HL-60 (cell line): Measurements from ENCODE around the gene DVL3.

Experiments
- DNase-seq, 2 experiments: peaks; one replicate each; pipeline ENCODE4 v3.0.0-alpha.2; 2010 to 2020; ENCODE audit warnings: low read depth in 1 of 2, low spot score in 1 of 2
- H3K27ac ChIP-seq: fragments of 250-450 bp; sonication (Bioruptor Pico); replicated peaks from 2 replicates; pipeline ENCODE4 v1.5.1; 2020; ENCODE audit warnings: mild to moderate bottlenecking, moderate library complexity
- H3K27me3 ChIP-seq: fragments of 250-450 bp; sonication (Bioruptor Pico); 2 replicates; pipeline ENCODE4 v1.5.1; 2021; ENCODE audit warnings: mild to moderate bottlenecking, moderate library complexity; ENCODE audit not compliant: insufficient read depth, poor library complexity, severe bottlenecking
- H3K4me3 ChIP-seq: replicated peaks from 2 replicates; pipeline ENCODE4 v1.5.1; 2011; ENCODE audit warnings: mild to moderate bottlenecking, control low read depth, low read length; ENCODE audit not compliant: insufficient read depth
- CTCF ChIP-seq: IDR thresholded peaks from one replicate; pipeline ENCODE4 v1.5.1; 2011; ENCODE audit warnings: low read length, control low read depth, inconsistent platforms; ENCODE audit not compliant: insufficient read depth
- GABPA ChIP-seq: IDR thresholded peaks from 2 replicates; pipeline ENCODE4 v1.6.1; 2012; ENCODE audit warnings: low read depth
- POLR2AphosphoS5 ChIP-seq: IDR thresholded peaks from 2 replicates; pipeline ENCODE4 v1.6.1; 2012; ENCODE audit warnings: low read depth
- SPI1 ChIP-seq: IDR thresholded peaks from 2 replicates; pipeline ENCODE4 v1.6.1; 2012; ENCODE audit warnings: low read depth, mild to moderate bottlenecking, borderline replicate concordance
- TF ChIP-seq, protein P1 (sequence below): IDR thresholded peaks from 2 replicates; pipeline ENCODE4 v1.6.1; 2012; ENCODE audit warnings: low read depth; ENCODE audit not compliant: insufficient replicate concordance

Gene DVL3

DNA sequence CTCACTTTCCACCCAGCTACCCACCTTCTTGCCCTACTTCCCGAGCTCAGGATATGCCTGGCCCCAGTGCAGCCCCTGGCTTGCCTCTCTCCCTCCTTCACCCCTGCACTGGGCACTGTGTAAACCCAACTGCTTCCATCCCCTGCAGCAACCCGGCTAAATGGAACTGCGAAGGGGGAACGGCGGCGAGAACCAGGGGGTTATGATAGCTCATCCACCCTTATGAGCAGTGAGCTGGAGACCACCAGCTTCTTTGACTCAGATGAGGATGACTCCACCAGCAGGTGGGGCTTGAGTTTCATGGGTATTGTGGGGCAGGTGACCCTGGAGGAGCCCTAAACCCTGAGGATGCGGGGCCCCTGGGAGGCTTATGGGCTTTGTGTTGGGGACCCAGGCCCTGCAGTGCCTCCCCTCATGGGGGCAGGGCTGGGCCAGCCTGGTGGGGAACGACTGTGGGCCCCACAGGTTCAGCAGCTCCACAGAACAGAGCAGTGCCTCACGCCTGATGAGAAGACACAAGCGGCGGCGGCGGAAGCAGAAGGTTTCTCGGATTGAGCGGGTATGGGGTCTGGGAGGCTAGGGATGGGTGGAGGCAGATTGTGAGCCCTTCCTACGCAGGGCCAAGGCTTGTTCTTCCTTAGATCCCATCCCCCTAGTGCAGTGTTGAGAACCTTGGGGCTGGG is 9.6 kb downstream of the DVL3 start:
- no peak for TF ChIP-seq POLR2AphosphoS5
- no peak for DNase-seq
- H3K4me3 ChIP-seq, result no peak overlapping the region
- H3K27me3 ChIP-seq, result no peaks in the 10 kb centered on the region
- no peak overlapping the region for H3K27ac ChIP-seq

DNA sequence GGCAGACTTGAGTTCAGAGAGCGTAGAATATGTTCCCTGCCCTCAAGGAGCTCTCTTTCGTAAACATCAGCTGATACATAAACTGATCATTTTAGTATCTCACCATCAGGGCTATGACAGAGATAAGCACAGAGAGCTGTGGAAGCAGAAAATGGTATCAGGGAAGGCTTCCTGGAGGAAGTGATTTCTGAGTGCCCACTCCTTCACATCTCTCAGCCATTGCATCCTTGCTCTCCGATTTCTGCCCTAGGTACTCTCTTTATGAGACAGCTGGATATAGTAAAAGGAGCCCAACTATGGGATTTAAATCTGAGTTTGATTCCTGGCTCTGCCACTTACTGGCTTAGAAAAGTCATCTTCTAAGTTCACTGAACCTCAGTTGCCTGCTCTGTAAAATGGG is 10.4 kb downstream of the DVL3 start:
- TF ChIP-seq, protein P1, sequence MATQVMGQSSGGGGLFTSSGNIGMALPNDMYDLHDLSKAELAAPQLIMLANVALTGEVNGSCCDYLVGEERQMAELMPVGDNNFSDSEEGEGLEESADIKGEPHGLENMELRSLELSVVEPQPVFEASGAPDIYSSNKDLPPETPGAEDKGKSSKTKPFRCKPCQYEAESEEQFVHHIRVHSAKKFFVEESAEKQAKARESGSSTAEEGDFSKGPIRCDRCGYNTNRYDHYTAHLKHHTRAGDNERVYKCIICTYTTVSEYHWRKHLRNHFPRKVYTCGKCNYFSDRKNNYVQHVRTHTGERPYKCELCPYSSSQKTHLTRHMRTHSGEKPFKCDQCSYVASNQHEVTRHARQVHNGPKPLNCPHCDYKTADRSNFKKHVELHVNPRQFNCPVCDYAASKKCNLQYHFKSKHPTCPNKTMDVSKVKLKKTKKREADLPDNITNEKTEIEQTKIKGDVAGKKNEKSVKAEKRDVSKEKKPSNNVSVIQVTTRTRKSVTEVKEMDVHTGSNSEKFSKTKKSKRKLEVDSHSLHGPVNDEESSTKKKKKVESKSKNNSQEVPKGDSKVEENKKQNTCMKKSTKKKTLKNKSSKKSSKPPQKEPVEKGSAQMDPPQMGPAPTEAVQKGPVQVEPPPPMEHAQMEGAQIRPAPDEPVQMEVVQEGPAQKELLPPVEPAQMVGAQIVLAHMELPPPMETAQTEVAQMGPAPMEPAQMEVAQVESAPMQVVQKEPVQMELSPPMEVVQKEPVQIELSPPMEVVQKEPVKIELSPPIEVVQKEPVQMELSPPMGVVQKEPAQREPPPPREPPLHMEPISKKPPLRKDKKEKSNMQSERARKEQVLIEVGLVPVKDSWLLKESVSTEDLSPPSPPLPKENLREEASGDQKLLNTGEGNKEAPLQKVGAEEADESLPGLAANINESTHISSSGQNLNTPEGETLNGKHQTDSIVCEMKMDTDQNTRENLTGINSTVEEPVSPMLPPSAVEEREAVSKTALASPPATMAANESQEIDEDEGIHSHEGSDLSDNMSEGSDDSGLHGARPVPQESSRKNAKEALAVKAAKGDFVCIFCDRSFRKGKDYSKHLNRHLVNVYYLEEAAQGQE, result no peak
- TF ChIP-seq POLR2AphosphoS5 (no peak), GABPA (no peak), SPI1 (no peak), CTCF (no peak)
- Histone ChIP-seq H3K27ac (no peak overlapping the region), H3K27me3 (no peaks in the 10 kb centered on the region), H3K4me3 (no peak overlapping the region)
- no peak for DNase-seq

DNA sequence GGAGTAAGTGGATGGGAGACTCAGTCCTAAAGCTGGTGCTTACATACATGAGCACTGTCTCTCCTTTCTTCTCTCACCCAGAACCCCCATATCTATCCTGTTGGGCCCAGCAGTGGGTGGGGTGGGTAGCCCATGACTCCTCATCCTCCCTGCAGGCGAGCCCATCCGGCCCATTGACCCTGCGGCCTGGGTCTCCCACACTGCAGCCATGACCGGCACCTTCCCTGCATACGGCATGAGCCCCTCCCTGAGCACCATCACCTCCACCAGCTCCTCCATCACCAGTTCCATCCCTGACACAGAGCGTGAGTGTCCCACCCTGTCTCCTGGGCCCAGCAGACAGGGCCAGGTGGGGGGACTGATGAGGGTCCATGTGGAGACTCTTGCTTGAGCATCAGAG is 11.5 kb downstream of the DVL3 start:
- Histone ChIP-seq H3K27ac (no peak overlapping the region), H3K4me3 (no peak overlapping the region), H3K27me3 (no peaks in the 10 kb centered on the region)
- DNase-seq, result no peak
- TF ChIP-seq SPI1 (no peak), CTCF (no peak), GABPA (no peak), POLR2AphosphoS5 (no peak)
- TF ChIP-seq, protein P1, result no peak

- no peak for DNase-seq
- H3K27me3 ChIP-seq, result no peaks in the 10 kb centered on the region
- no peak overlapping the region for H3K27ac ChIP-seq
- H3K4me3 ChIP-seq, result no peak overlapping the region
- TF ChIP-seq, protein P1, result no peak
- no peak for TF ChIP-seq POLR2AphosphoS5
Observed at GRCh38 chr3:184167786-184168185, 12.6 kb downstream of the DVL3 start.
